ENCODE data around the gene SH2D3C. TPM values are rescaled to one million over a fixed set of nuclear protein-coding genes. Genes with fewer than 3 reads are reported as not detected.

The SH2D3C gene
- total and polyA plus RNA-seq, 10 of the 15 experiments (the other 5 are each of a cell fraction or from before 2014, with no cell fraction given), result 1.2 to 23.5 (median 16.2) TPM

DNA sequence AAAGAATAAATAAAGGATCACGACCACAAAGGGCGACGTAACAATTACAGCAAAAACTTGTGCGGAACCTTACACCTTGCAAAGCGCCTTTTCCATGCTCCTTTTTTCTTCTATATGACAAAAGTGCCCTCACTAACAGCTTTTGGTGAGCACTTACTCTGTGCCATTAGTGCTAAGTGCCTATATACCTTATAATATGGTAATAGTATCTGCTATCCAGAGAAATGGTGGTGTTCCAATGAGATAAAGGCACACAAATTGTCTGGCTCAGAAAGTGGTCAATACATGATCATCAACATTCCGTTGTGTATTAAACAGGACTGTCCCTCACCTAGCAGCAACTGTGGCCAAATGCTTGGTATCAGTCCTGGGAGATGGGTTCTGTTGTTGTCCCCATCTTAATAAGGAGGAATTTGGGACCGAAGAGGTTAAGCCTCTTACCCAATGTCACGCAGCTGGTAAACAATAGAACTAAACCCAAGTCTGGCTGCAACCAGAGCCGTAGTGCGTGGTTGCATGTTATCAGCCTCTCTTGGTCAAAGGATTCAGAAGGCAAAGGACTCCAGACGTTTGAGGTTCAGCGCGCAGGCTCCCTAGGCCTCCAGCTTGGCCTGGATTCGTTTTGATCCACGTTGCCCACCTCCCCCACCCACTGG, 42.8 kb downstream of the SH2D3C start:
- POLR2A ChIA-PET, result interaction anchor here (0.6 to 2.0 kb wide), 9 partner anchors 35 to 339 kb away, joined by 3 to 13 read pairs (median 5); partner anchors contain the start of genes CDK9, SH2D3C and SLC2A8
- SMC1A ChIA-PET (ENCODE audit: uncharacterized antibody, unreplicated experiment), result interaction anchor here (0.9 to 2.3 kb wide), 27 partner anchors 10 to 339 kb away, joined by 3 to 25 read pairs (median 5); partner anchors contain the start of genes CDK9, CFAP157, FPGS and PTRH1
- CTCF ChIA-PET, result interaction anchor here (0.6 to 2.5 kb wide), 31 partner anchors 9 to 523 kb away, joined by 3 to 79 read pairs (median 6); partner anchors contain the start of genes CDK9, ENG, FPGS and PIP5KL1
- no peak overlapping the region for H3K9ac ChIP-seq (ENCODE audit: control insufficient read depth, insufficient read depth, low read length)
- no TSS peak for BruUV-seq (replicated peaks)
- DNase-seq (ENCODE audit: low read depth, low spot score) (no peak), FAIRE-seq (no peak), ATAC-seq (no peak; the same call in 2 of the 3 replicates)
- no peaks in the 10 kb centered on the region for H3K79me2 ChIP-seq (ENCODE audit: control insufficient read depth, insufficient read depth, low read length)
- no peak overlapping the region for H3K4me3 ChIP-seq
- H3K27me3 ChIP-seq (replicated peaks in 1 of 2; ENCODE audit: control insufficient read depth in 2 of 2, insufficient read depth in 2 of 2, low read length in 1 of 2), result no peaks in the 10 kb centered on the region
- intact Hi-C loops (cut with micrococcal nuclease; ENCODE audit: unreplicated experiment), result loop anchor here (1.0 to 2.0 kb wide), 4 partner anchors 41 to 185 kb away; no protein-coding TSS in a partner anchor
- H3K9me3 ChIP-seq (replicated peaks; ENCODE audit: control insufficient read depth, insufficient read depth, low read length), result no peaks in the 10 kb centered on the region
- H4K20me1 ChIP-seq (ENCODE audit: control insufficient read depth, insufficient read depth), result no peaks in the 10 kb centered on the region
- peaks cover 6% of the 10 kb centered on the region for H3K4me1 ChIP-seq (ENCODE audit: control insufficient read depth, insufficient read depth, low read length)
- RAD21 ChIA-PET (ENCODE audit: unreplicated experiment), result interaction anchor here (0.6 to 2.6 kb wide), 31 partner anchors 10 to 339 kb away, joined by 3 to 83 read pairs (median 5); partner anchors contain the start of genes CDK9, FPGS, PTRH1 and SH2D3C
- TF ChIP-seq ZNF622 (IDR thresholded peaks at IDR 0.05) (no peak), TBL1XR1 (IDR thresholded peaks at IDR 0.05; ENCODE audit: low read depth, low read length) (0 out of 2 replicates have a peak, but pooled peaks have one; percentile 8), EP300 (IDR thresholded peaks at IDR 0.05; ENCODE audit: borderline replicate concordance in 1 of 2, control insufficient read depth in 1 of 2, low read depth in 2 of 2, low read length in 2 of 2) (no peak), RUNX3 (IDR thresholded peaks at IDR 0.05; ENCODE audit: low read length) (peak; percentile 26; the same call in 1 of the 2 replicates), CBFB (IDR thresholded peaks at IDR 0.05; ENCODE audit: low read depth) (0 out of 2 replicates have a peak, but pooled peaks have one; percentile 34)
- 32% methylated on average over 15 of the region's 15 CpGs for WGBS (ENCODE audit: insufficient coverage, insufficient replicate concordance, low lambda C conversion rate, missing lambda C conversion rate)
- in situ Hi-C loops (cut with MboI), result loop anchor here (5.0 kb wide), 1 partner anchor 177 kb away; no protein-coding TSS in a partner anchor
- H3K27ac ChIP-seq (ENCODE audit: control insufficient read depth, insufficient read depth), result no peak overlapping the region
- H3K36me3 ChIP-seq (ENCODE audit: control insufficient read depth in 2 of 2, insufficient read depth in 2 of 2, low read length in 1 of 2), result peaks cover 0 to 3% of the 10 kb centered on the region in 2 experiments; a peak in 3 of 4 replicates
- H3K4me2 ChIP-seq (ENCODE audit: control insufficient read depth, insufficient read depth), result 0 out of 2 replicates have a peak overlapping the region, but pooled peaks have one; percentile 15
- H2AFZ ChIP-seq (ENCODE audit: control insufficient read depth, low read depth, low read length), result no peak overlapping the region

Data from GM12878 (cell line).